ENCODE measurements around the gene ST6GALNAC5. TPM values are rescaled to one million over a fixed set of nuclear protein-coding genes. Genes with fewer than 3 reads are reported as not detected.

The ST6GALNAC5 gene
- total and polyA plus RNA-seq, 10 of the 15 experiments (the other 5 are each of a cell fraction or from before 2014, with no cell fraction given), result under 0.01 to 1.8 (median 0.07) TPM; not detected in 6

DNA sequence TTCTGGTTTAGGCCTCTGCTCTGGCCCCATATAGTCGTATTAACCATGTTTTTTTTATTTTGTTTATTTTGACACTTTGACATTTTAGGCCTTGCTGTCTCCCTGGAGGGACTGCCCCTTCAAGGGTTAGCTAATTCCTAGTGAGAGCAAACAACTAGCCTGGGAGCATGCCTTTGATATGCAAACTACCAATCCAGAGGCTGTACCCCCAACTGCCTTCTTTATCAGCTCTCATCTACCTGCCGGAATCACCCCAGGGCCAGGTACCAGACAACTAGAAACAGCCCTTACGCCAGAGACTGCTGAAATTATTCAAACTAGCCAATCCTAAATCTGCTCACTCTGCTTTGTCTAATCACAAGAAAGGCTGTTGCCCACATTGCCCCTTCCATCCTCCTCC, 13.0 kb upstream of the ST6GALNAC5 start:
- Histone ChIP-seq H3K27ac (ENCODE audit: control insufficient read depth, insufficient read depth) (no peak overlapping the region), H3K9ac (ENCODE audit: control insufficient read depth, insufficient read depth, low read length) (no peak overlapping the region), H3K4me1 (ENCODE audit: control insufficient read depth, insufficient read depth, low read length) (no peaks in the 10 kb centered on the region), H3K4me2 (ENCODE audit: control insufficient read depth, insufficient read depth) (no peak overlapping the region), H3K79me2 (ENCODE audit: control insufficient read depth, insufficient read depth, low read length) (no peaks in the 10 kb centered on the region), H3K36me3 (ENCODE audit: control insufficient read depth in 2 of 2, insufficient read depth in 2 of 2, low read length in 1 of 2) (no peaks in the 10 kb centered on the region), H4K20me1 (ENCODE audit: control insufficient read depth, insufficient read depth) (no peaks in the 10 kb centered on the region), H3K27me3 (replicated peaks in 1 of 2; ENCODE audit: control insufficient read depth in 2 of 2, insufficient read depth in 2 of 2, low read length in 1 of 2) (no peaks in the 10 kb centered on the region; a peak in 1 of 4 replicates), H3K4me3 (no peak overlapping the region), H3K9me3 (replicated peaks; ENCODE audit: control insufficient read depth, insufficient read depth, low read length) (no peaks in the 10 kb centered on the region), H2AFZ (ENCODE audit: control insufficient read depth, low read depth, low read length) (no peak overlapping the region)
- ATAC-seq (no peak), DNase-seq (ENCODE audit: low read depth, low spot score) (no peak), FAIRE-seq (no peak)
- no TSS peak for BruUV-seq (replicated peaks)
- ChIA-PET POLR2A (no interaction called here), CTCF (no interaction called here), SMC1A (ENCODE audit: uncharacterized antibody, unreplicated experiment) (interaction anchor here (0.7 kb wide), 1 partner anchor 12 kb away, joined by 3 read pairs; no protein-coding TSS in a partner anchor), RAD21 (ENCODE audit: unreplicated experiment) (no interaction called here)
- intact Hi-C loops (cut with micrococcal nuclease; ENCODE audit: unreplicated experiment) (no loop called here), in situ Hi-C loops (cut with MboI) (no loop called here)
- TF ChIP-seq, protein P1, sequence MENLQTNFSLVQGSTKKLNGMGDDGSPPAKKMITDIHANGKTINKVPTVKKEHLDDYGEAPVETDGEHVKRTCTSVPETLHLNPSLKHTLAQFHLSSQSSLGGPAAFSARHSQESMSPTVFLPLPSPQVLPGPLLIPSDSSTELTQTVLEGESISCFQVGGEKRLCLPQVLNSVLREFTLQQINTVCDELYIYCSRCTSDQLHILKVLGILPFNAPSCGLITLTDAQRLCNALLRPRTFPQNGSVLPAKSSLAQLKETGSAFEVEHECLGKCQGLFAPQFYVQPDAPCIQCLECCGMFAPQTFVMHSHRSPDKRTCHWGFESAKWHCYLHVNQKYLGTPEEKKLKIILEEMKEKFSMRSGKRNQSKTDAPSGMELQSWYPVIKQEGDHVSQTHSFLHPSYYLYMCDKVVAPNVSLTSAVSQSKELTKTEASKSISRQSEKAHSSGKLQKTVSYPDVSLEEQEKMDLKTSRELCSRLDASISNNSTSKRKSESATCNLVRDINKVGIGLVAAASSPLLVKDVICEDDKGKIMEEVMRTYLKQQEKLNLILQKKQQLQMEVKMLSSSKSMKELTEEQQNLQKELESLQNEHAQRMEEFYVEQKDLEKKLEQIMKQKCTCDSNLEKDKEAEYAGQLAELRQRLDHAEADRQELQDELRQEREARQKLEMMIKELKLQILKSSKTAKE (IDR thresholded peaks at IDR 0.05; ENCODE audit: low read depth, poor library complexity, severe bottlenecking), result no peak
- TF ChIP-seq, protein P2, sequence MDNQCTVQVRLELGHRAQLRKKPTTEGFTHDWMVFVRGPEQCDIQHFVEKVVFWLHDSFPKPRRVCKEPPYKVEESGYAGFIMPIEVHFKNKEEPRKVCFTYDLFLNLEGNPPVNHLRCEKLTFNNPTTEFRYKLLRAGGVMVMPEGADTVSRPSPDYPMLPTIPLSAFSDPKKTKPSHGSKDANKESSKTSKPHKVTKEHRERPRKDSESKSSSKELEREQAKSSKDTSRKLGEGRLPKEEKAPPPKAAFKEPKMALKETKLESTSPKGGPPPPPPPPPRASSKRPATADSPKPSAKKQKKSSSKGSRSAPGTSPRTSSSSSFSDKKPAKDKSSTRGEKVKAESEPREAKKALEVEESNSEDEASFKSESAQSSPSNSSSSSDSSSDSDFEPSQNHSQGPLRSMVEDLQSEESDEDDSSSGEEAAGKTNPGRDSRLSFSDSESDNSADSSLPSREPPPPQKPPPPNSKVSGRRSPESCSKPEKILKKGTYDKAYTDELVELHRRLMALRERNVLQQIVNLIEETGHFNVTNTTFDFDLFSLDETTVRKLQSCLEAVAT (IDR thresholded peaks at IDR 0.05), result no peak
- TF ChIP-seq, protein P3, sequence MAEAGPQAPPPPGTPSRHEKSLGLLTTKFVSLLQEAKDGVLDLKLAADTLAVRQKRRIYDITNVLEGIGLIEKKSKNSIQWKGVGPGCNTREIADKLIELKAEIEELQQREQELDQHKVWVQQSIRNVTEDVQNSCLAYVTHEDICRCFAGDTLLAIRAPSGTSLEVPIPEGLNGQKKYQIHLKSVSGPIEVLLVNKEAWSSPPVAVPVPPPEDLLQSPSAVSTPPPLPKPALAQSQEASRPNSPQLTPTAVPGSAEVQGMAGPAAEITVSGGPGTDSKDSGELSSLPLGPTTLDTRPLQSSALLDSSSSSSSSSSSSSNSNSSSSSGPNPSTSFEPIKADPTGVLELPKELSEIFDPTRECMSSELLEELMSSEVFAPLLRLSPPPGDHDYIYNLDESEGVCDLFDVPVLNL (IDR thresholded peaks at IDR 0.05; ENCODE audit: low read depth, low read length), result no peak
- TF ChIP-seq LARP7 (IDR thresholded peaks at IDR 0.05) (no peak), DPF2 (IDR thresholded peaks at IDR 0.05) (no peak), KAT2A (conservative IDR thresholded peaks at IDR 0.05; ENCODE audit: control insufficient read depth, low read depth, low read length) (no peak), NBN (IDR thresholded peaks at IDR 0.05) (no peak), CBFB (IDR thresholded peaks at IDR 0.05; ENCODE audit: low read depth) (no peak), SIN3A (IDR thresholded peaks at IDR 0.05; ENCODE audit: low read depth, low read length) (no peak), BACH1 (IDR thresholded peaks at IDR 0.05; ENCODE audit: borderline replicate concordance) (no peak), KLF5 (IDR thresholded peaks at IDR 0.05; ENCODE audit: partially characterized antibody) (no peak), STAT3 (IDR thresholded peaks at IDR 0.05; ENCODE audit: low read depth, low read length) (no peak)
- WGBS (ENCODE audit: insufficient coverage, insufficient replicate concordance, low lambda C conversion rate, missing lambda C conversion rate), result 46% methylated on average over 3 of the region's 3 CpGs
